Measurements from ENCODE around the gene HSDL1.

Gene HSDL1

GRCh38 chr16:84176192-84177053, 31.4 kb upstream of the HSDL1 start:
- no peak for DNase-seq (ENCODE audit: low spot score)

- DNase-seq (ENCODE audit: low spot score), result peak; percentile 58
Measured at GRCh38 chr16:84175350-84176081, 30.5 kb upstream of the HSDL1 start.

GRCh38 chr16:84174396-84174795, 29.4 kb upstream of the HSDL1 start:
- no peak for DNase-seq (ENCODE audit: low spot score)

- no peak for DNase-seq (ENCODE audit: low spot score)
Measured at GRCh38 chr16:84169765-84170310, 24.9 kb upstream of the HSDL1 start.

GRCh38 chr16:84166796-84167695, 22.1 kb upstream of the HSDL1 start:
- no peak for DNase-seq (ENCODE audit: low spot score)

- DNase-seq (ENCODE audit: low spot score), result no peak
Measured at GRCh38 chr16:84165746-84166145, 20.8 kb upstream of the HSDL1 start.

- DNase-seq (ENCODE audit: low spot score), result no peak
Measured at GRCh38 chr16:84161801-84162200, 16.8 kb upstream of the HSDL1 start.

- no peak for DNase-seq (ENCODE audit: low spot score)
Measured at GRCh38 chr16:84161037-84161436, 16.1 kb upstream of the HSDL1 start.

- DNase-seq (ENCODE audit: low spot score), result no peak
Measured at GRCh38 chr16:84159800-84160199, 14.8 kb upstream of the HSDL1 start.

GRCh38 chr16:84159007-84159406, 14.0 kb upstream of the HSDL1 start:
- DNase-seq (ENCODE audit: low spot score), result no peak

- no peak for DNase-seq (ENCODE audit: low spot score)
Measured at GRCh38 chr16:84156342-84156784, 11.4 kb upstream of the HSDL1 start.

- no peak for DNase-seq (ENCODE audit: low spot score)
Measured at GRCh38 chr16:84155771-84156170, 10.8 kb upstream of the HSDL1 start.

- DNase-seq (ENCODE audit: low spot score), result no peak
Measured at GRCh38 chr16:84155226-84155625, 10.2 kb upstream of the HSDL1 start.

- DNase-seq (ENCODE audit: low spot score), result no peak
Measured at GRCh38 chr16:84153660-84154214, 8.8 kb upstream of the HSDL1 start.

GRCh38 chr16:84150926-84151325, 5.9 kb upstream of the HSDL1 start:
- DNase-seq (ENCODE audit: low spot score), result no peak

- DNase-seq (ENCODE audit: low spot score), result no peak
Measured at GRCh38 chr16:84144209-84144858, 643 bp downstream of the HSDL1 start.

GRCh38 chr16:84143784-84144199, 1.2 kb downstream of the HSDL1 start:
- no peak for DNase-seq (ENCODE audit: low spot score)

GRCh38 chr16:84143081-84143480, 1.9 kb downstream of the HSDL1 start:
- no peak for DNase-seq (ENCODE audit: low spot score)

GRCh38 chr16:84141143-84141670, 3.8 kb downstream of the HSDL1 start:
- no peak for DNase-seq (ENCODE audit: low spot score)

GRCh38 chr16:84139628-84140258, 5.2 kb downstream of the HSDL1 start:
- no peak for DNase-seq (ENCODE audit: low spot score)

All from LoVo (cell line).